ENCODE results near the gene TBX5.

Gene TBX5

GRCh38 chr12:114384739-114385138 lies 21.2 kb downstream of the TBX5 start:
- TF ChIP-seq ZBTB7A (IDR thresholded peaks at IDR 0.05; ENCODE audit: low read depth) (no peak), EP300 (IDR thresholded peaks at IDR 0.05; ENCODE audit: borderline replicate concordance) (no peak), RAD21 (IDR thresholded peaks at IDR 0.05; ENCODE audit: low read depth) (no peak), TEAD4 (IDR thresholded peaks at IDR 0.05) (no peak), NFIC (IDR thresholded peaks at IDR 0.05) (no peak)

GRCh38 chr12:114381177-114381576 lies 24.8 kb downstream of the TBX5 start:
- no peak for TF ChIP-seq REST (IDR thresholded peaks at IDR 0.05; ENCODE audit: low read depth)
- TF ChIP-seq EP300 (IDR thresholded peaks at IDR 0.05; ENCODE audit: borderline replicate concordance) = no peak
- no peak for TF ChIP-seq CEBPB (IDR thresholded peaks at IDR 0.05)
- TF ChIP-seq TAF1 (IDR thresholded peaks at IDR 0.05; ENCODE audit: low read depth) = no peak
- TF ChIP-seq EGR1 (IDR thresholded peaks at IDR 0.05) = no peak
- TF ChIP-seq USF1 (IDR thresholded peaks at IDR 0.05) = no peak
- TF ChIP-seq RAD21 (IDR thresholded peaks at IDR 0.05; ENCODE audit: low read depth) = no peak
- no peak for TF ChIP-seq MAX (IDR thresholded peaks at IDR 0.05)
- no peak for TF ChIP-seq TEAD4 (IDR thresholded peaks at IDR 0.05)
- TF ChIP-seq YY1 (IDR thresholded peaks at IDR 0.05; ENCODE audit: low read depth) = no peak
- no peak for TF ChIP-seq NFIC (IDR thresholded peaks at IDR 0.05)
- TF ChIP-seq ZBTB7A (IDR thresholded peaks at IDR 0.05; ENCODE audit: low read depth) = no peak
- no peak for TF ChIP-seq CREB1 (IDR thresholded peaks at IDR 0.05; ENCODE audit: low read depth)
- TF ChIP-seq FOXM1 (IDR thresholded peaks at IDR 0.05; ENCODE audit: borderline replicate concordance, low read depth) = no peak
- no peak for TF ChIP-seq TCF12 (IDR thresholded peaks at IDR 0.05; ENCODE audit: low read depth)

- TF ChIP-seq EP300 (IDR thresholded peaks at IDR 0.05; ENCODE audit: borderline replicate concordance) (no peak), TCF12 (IDR thresholded peaks at IDR 0.05; ENCODE audit: low read depth) (no peak), ZBTB7A (IDR thresholded peaks at IDR 0.05; ENCODE audit: low read depth) (no peak), EGR1 (IDR thresholded peaks at IDR 0.05) (no peak), YY1 (IDR thresholded peaks at IDR 0.05; ENCODE audit: low read depth) (no peak), RAD21 (IDR thresholded peaks at IDR 0.05; ENCODE audit: low read depth) (no peak), CREB1 (IDR thresholded peaks at IDR 0.05; ENCODE audit: low read depth) (no peak), USF1 (IDR thresholded peaks at IDR 0.05) (no peak), CEBPB (IDR thresholded peaks at IDR 0.05) (no peak), REST (IDR thresholded peaks at IDR 0.05; ENCODE audit: low read depth) (no peak), FOXM1 (IDR thresholded peaks at IDR 0.05; ENCODE audit: borderline replicate concordance, low read depth) (no peak), NFIC (IDR thresholded peaks at IDR 0.05) (no peak), TEAD4 (IDR thresholded peaks at IDR 0.05) (no peak), MAX (IDR thresholded peaks at IDR 0.05) (no peak), TAF1 (IDR thresholded peaks at IDR 0.05; ENCODE audit: low read depth) (no peak)
Measured at GRCh38 chr12:114371733-114372132, 34.2 kb downstream of the TBX5 start.

GRCh38 chr12:114371250-114371649 lies 34.7 kb downstream of the TBX5 start:
- TF ChIP-seq USF1 (IDR thresholded peaks at IDR 0.05) (no peak), NFIC (IDR thresholded peaks at IDR 0.05) (no peak), TEAD4 (IDR thresholded peaks at IDR 0.05) (no peak), TCF12 (IDR thresholded peaks at IDR 0.05; ENCODE audit: low read depth) (no peak), EP300 (IDR thresholded peaks at IDR 0.05; ENCODE audit: borderline replicate concordance) (no peak), MAX (IDR thresholded peaks at IDR 0.05) (no peak), RAD21 (IDR thresholded peaks at IDR 0.05; ENCODE audit: low read depth) (no peak), CREB1 (IDR thresholded peaks at IDR 0.05; ENCODE audit: low read depth) (no peak), FOXM1 (IDR thresholded peaks at IDR 0.05; ENCODE audit: borderline replicate concordance, low read depth) (no peak), YY1 (IDR thresholded peaks at IDR 0.05; ENCODE audit: low read depth) (no peak), CEBPB (IDR thresholded peaks at IDR 0.05) (no peak), TAF1 (IDR thresholded peaks at IDR 0.05; ENCODE audit: low read depth) (no peak), ZBTB7A (IDR thresholded peaks at IDR 0.05; ENCODE audit: low read depth) (no peak), REST (IDR thresholded peaks at IDR 0.05; ENCODE audit: low read depth) (no peak), EGR1 (IDR thresholded peaks at IDR 0.05) (no peak)
